Thoracic aorta (tissue), 2 donors: ENCODE data around the gene SEPTIN8. TPM values are rescaled to one million over a fixed set of nuclear protein-coding genes. Genes with fewer than 3 reads are reported as not detected.

Experiments
- ATAC-seq: fragments of 150-250 bp; one replicate; pipeline ENCODE4 v1.8.0; 2017; ENCODE audit warnings: low read depth; ENCODE audit not compliant: insufficient number of reproducible peaks, low FRiP score
- DNase-seq: peaks from one replicate; pipeline ENCODE4 v3.0.0-alpha.2; 2020; ENCODE audit warnings: low spot score
- H3K27ac ChIP-seq, 2 donors: fragments of 200-600 bp; sonication (generic); 1 replicate in 1 of 2; 2 replicates in 1 of 2; pipeline ENCODE4 v1.5.1; 2016; ENCODE audit warnings: mild to moderate bottlenecking in 2 of 2, moderate library complexity in 2 of 2
- H3K27me3 ChIP-seq: fragments of 200-600 bp; sonication (generic); replicated peaks from 2 replicates; pipeline ENCODE4 v1.6.0; 2016; ENCODE audit warnings: mild to moderate bottlenecking; ENCODE audit not compliant: insufficient read depth
- H3K36me3 ChIP-seq: fragments of 200-600 bp; sonication (generic); one replicate; pipeline ENCODE4 v1.5.1; 2016
- H3K4me1 ChIP-seq, 2 donors: fragments of 200-600 bp; sonication (generic); 1 replicate in 1 of 2; 2 replicates in 1 of 2; pipeline versions ENCODE4 v1.5.1 to v1.6.0; 2016; ENCODE audit warnings: low read depth in 2 of 2, mild to moderate bottlenecking in 1 of 2; ENCODE audit not compliant: control insufficient read depth in 1 of 2
- H3K4me3 ChIP-seq: fragments of 200-600 bp; sonication (generic); 2 replicates; pipeline ENCODE4 v1.5.1; 2016; ENCODE audit warnings: mild to moderate bottlenecking
- H3K9me3 ChIP-seq: fragments of 200-600 bp; sonication (generic); 2 replicates; pipeline ENCODE4 v1.5.1; 2016
- CTCF ChIP-seq: fragments of 200-600 bp; sonication (generic); IDR thresholded peaks from one replicate; pipeline ENCODE4 v1.5.1; 2019; ENCODE audit warnings: antibody characterized with exemption
- total RNA-seq, 2 donors: library from RNA; depleted of rRNA; stranded (reverse); fragments of >200 nt; gene quantifications; one replicate each; pipeline versions ENCODE4 v1.1.0 to v1.2.3, GENCODE V29; 2016

Gene SEPTIN8
- total RNA-seq, 2 donors from 2014 or later, result 85.7 to 111 TPM

GRCh38 chr5:132815454-132815853 is 38.4 kb upstream of the SEPTIN8 start:
- peaks cover 3% of the 10 kb centered on the region for H3K27me3 ChIP-seq
- H3K9me3 ChIP-seq, result no peaks in the 10 kb centered on the region
- DNase-seq (no peak), ATAC-seq (no peak)
- no peak overlapping the region for H3K27ac ChIP-seq
- no peaks in the 10 kb centered on the region for H3K36me3 ChIP-seq
- peaks cover 4 to 8% of the 10 kb centered on the region in 2 donors for H3K4me1 ChIP-seq
- H3K4me3 ChIP-seq, result no peak overlapping the region
- no peak for TF ChIP-seq CTCF

GRCh38 chr5:132814503-132815294 is 37.7 kb upstream of the SEPTIN8 start:
- Histone ChIP-seq H3K4me3 (peak overlapping the region; percentile 71), H3K9me3 (no peaks in the 10 kb centered on the region), H3K4me1 (peaks cover 4% of the 10 kb centered on the region in 2 donors), H3K27me3 (peaks cover 3% of the 10 kb centered on the region), H3K36me3 (no peaks in the 10 kb centered on the region), H3K27ac (no peak overlapping the region)
- DNase-seq, result no peak
- ATAC-seq, result no peak
- TF ChIP-seq CTCF, result no peak

GRCh38 chr5:132813599-132814502 is 36.8 kb upstream of the SEPTIN8 start:
- no peaks in the 10 kb centered on the region for H3K36me3 ChIP-seq
- H3K9me3 ChIP-seq, result no peaks in the 10 kb centered on the region
- DNase-seq, result no peak
- H3K4me3 ChIP-seq, result peak overlapping the region; percentile 71
- ATAC-seq, result no peak
- H3K27me3 ChIP-seq, result peaks cover 3% of the 10 kb centered on the region
- no peak for TF ChIP-seq CTCF
- H3K4me1 ChIP-seq, result peaks cover 4% of the 10 kb centered on the region in 2 donors
- no peak overlapping the region for H3K27ac ChIP-seq

- H3K27me3 ChIP-seq, result peaks cover 3% of the 10 kb centered on the region
- DNase-seq (no peak), ATAC-seq (no peak)
- no peak for TF ChIP-seq CTCF
- peaks cover 4% of the 10 kb centered on the region in 2 donors for H3K4me1 ChIP-seq
- peak within 1 kb of the TSS; percentile 71 for H3K4me3 ChIP-seq
- H3K36me3 ChIP-seq, result no peaks in the 10 kb centered on the region
- H3K27ac ChIP-seq, result no peak within 1 kb of the TSS
- no peaks in the 10 kb centered on the region for H3K9me3 ChIP-seq
These were observed 36.0 kb upstream of the SEPTIN8 start, which contains the start of gene SOWAHA for GRCh38 chr5:132812781-132813598. Gene SOWAHA, plus strand, starts transcription at chr5:132813302. Its CDS starts 320 bp downstream, at chr5:132813622.
